Activated T-cell treated with anti-CD3 and anti-CD28 coated beads, Interleukin-2, amount 50 U/mL, for 72 hours (primary cell): ENCODE data around the gene NUAK1. TPM values are rescaled to one million over a fixed set of nuclear protein-coding genes. Genes with fewer than 3 reads are reported as not detected.
"Not testable (repeated sequence)": the region's sequence is repeated elsewhere in the genome, so short reads cannot be mapped to it uniquely, and the experiment has no call there.

Experiments used
- ATAC-seq, 2 donors: fragments of 150-1000 bp; cut with Tn5 transposase; replicated peaks in 1 of 2; 2 replicates each; pipeline ENCODE4 v1.10.0; 2021; ENCODE audit warnings: moderate library complexity in 2 of 2, mild to moderate bottlenecking in 1 of 2
- DNase-seq, 2 donors: peaks; one replicate each; pipeline ENCODE4 v3.0.0; 2021 to 2022; ENCODE audit warnings: mixed read lengths in 1 of 2
- H3K27ac Mint-ChIP-seq: one replicate; pipeline ENCODE4 v1.8.0; 2022; ENCODE audit warnings: mild to moderate bottlenecking, moderate library complexity, mixed read lengths
- H3K27me3 Mint-ChIP-seq: one replicate; pipeline ENCODE4 v1.8.0; 2022; ENCODE audit warnings: low read depth, mixed read lengths
- H3K36me3 Mint-ChIP-seq, 2 donors: one replicate each; pipeline ENCODE4 v1.8.0; 2022; ENCODE audit warnings: mixed read lengths in 2 of 2, mild to moderate bottlenecking in 1 of 2; ENCODE audit not compliant: insufficient read depth in 2 of 2
- H3K4me1 Mint-ChIP-seq: one replicate; pipeline ENCODE4 v1.8.0; 2022; ENCODE audit warnings: low read depth, mixed read lengths
- H3K4me3 Mint-ChIP-seq, 2 donors: one replicate each; pipeline ENCODE4 v1.8.0; 2022; ENCODE audit warnings: mild to moderate bottlenecking in 2 of 2, mixed read lengths in 2 of 2, moderate library complexity in 2 of 2
- H3K9me3 Mint-ChIP-seq, 2 donors: one replicate each; pipeline ENCODE4 v1.8.0; 2022; ENCODE audit warnings: mixed read lengths in 2 of 2
- total RNA-seq, 2 donors: library from RNA; stranded (reverse); gene quantifications; one replicate each; pipeline ENCODE4 v1.2.3, GENCODE V29; 2022

NUAK1 gene
- total RNA-seq, 2 donors from 2014 or later: 0.14 TPM

GRCh38 chr12:106025129-106025528 lies 113.6 kb downstream of the NUAK1 start:
- H3K27me3 Mint-ChIP-seq: peaks cover 35% of the 10 kb centered on the region
- no peak overlapping the region for H3K27ac Mint-ChIP-seq
- DNase-seq (no peak), ATAC-seq (no peak)
- no peak overlapping the region for H3K4me3 Mint-ChIP-seq
- H3K36me3 Mint-ChIP-seq: no peaks in the 10 kb centered on the region
- no peaks in the 10 kb centered on the region for H3K4me1 Mint-ChIP-seq
- peaks cover under 1 to 1% of the 10 kb centered on the region in 2 donors for H3K9me3 Mint-ChIP-seq

- no peak overlapping the region for H3K27ac Mint-ChIP-seq
- H3K4me1 Mint-ChIP-seq: no peaks in the 10 kb centered on the region
- H3K9me3 Mint-ChIP-seq: peaks cover 5 to 8% of the 10 kb centered on the region in 2 donors
- peaks cover 3% of the 10 kb centered on the region in 2 donors for H3K36me3 Mint-ChIP-seq
- H3K27me3 Mint-ChIP-seq: peaks cover 27% of the 10 kb centered on the region
- DNase-seq (no peak), ATAC-seq (no peak)
- H3K4me3 Mint-ChIP-seq: no peak overlapping the region
Observed at GRCh38 chr12:106023039-106023438, 115.7 kb downstream of the NUAK1 start.

GRCh38 chr12:106022568-106023012 lies 116.2 kb downstream of the NUAK1 start:
- Mint-ChIP-seq H3K27ac (no peak overlapping the region), H3K9me3 (peaks cover 5 to 8% of the 10 kb centered on the region in 2 donors), H3K36me3 (peaks cover 3% of the 10 kb centered on the region in 2 donors), H3K27me3 (peaks cover 23% of the 10 kb centered on the region), H3K4me3 (no peak overlapping the region), H3K4me1 (no peaks in the 10 kb centered on the region)
- ATAC-seq (no peak), DNase-seq (no peak)

- DNase-seq (no peak), ATAC-seq (no peak)
- no peak overlapping the region for H3K4me3 Mint-ChIP-seq
- H3K36me3 Mint-ChIP-seq: peaks cover 3% of the 10 kb centered on the region in 2 donors
- H3K9me3 Mint-ChIP-seq: peaks cover 5 to 8% of the 10 kb centered on the region in 2 donors
- no peak overlapping the region for H3K27ac Mint-ChIP-seq
- H3K4me1 Mint-ChIP-seq: no peaks in the 10 kb centered on the region
- H3K27me3 Mint-ChIP-seq: peaks cover 14% of the 10 kb centered on the region
Observed at GRCh38 chr12:106021516-106021915, 117.2 kb downstream of the NUAK1 start.

GRCh38 chr12:106020736-106021135 lies 118.0 kb downstream of the NUAK1 start:
- Mint-ChIP-seq H3K9me3 (peaks cover 8 to 10% of the 10 kb centered on the region in 2 donors), H3K27me3 (peaks cover 14% of the 10 kb centered on the region), H3K36me3 (peaks cover 3% of the 10 kb centered on the region in 2 donors), H3K4me3 (no peak overlapping the region), H3K4me1 (no peaks in the 10 kb centered on the region), H3K27ac (no peak overlapping the region)
- DNase-seq (no peak), ATAC-seq (no peak)

GRCh38 chr12:106019144-106019543 lies 119.6 kb downstream of the NUAK1 start:
- peaks cover 8 to 10% of the 10 kb centered on the region in 2 donors for H3K9me3 Mint-ChIP-seq
- peaks cover 3% of the 10 kb centered on the region in 2 donors for H3K36me3 Mint-ChIP-seq
- DNase-seq (no peak), ATAC-seq (no peak)
- peaks cover 14% of the 10 kb centered on the region for H3K27me3 Mint-ChIP-seq
- no peak overlapping the region for H3K27ac Mint-ChIP-seq
- H3K4me3 Mint-ChIP-seq: no peak overlapping the region
- H3K4me1 Mint-ChIP-seq: no peaks in the 10 kb centered on the region

GRCh38 chr12:106018286-106018685 lies 120.5 kb downstream of the NUAK1 start:
- Mint-ChIP-seq H3K4me1 (no peaks in the 10 kb centered on the region), H3K4me3 (no peak overlapping the region), H3K36me3 (peaks cover 3% of the 10 kb centered on the region in 2 donors), H3K27me3 (peaks cover 13% of the 10 kb centered on the region), H3K9me3 (peaks cover 9 to 10% of the 10 kb centered on the region in 2 donors), H3K27ac (no peak overlapping the region)
- DNase-seq: no peak
- ATAC-seq: no peak

GRCh38 chr12:106016601-106017278 lies 122.0 kb downstream of the NUAK1 start:
- H3K9me3 Mint-ChIP-seq, H3K27me3 Mint-ChIP-seq, H3K27ac Mint-ChIP-seq, H3K36me3 Mint-ChIP-seq, DNase-seq, H3K4me3 Mint-ChIP-seq, H3K4me1 Mint-ChIP-seq, ATAC-seq: not testable (repeated sequence)

- Mint-ChIP-seq H3K4me3 (no peak overlapping the region), H3K9me3 (peaks cover 8 to 10% of the 10 kb centered on the region in 2 donors), H3K36me3 (peaks cover 3% of the 10 kb centered on the region in 2 donors), H3K27ac (no peak overlapping the region), H3K4me1 (no peaks in the 10 kb centered on the region), H3K27me3 (peaks cover 7% of the 10 kb centered on the region)
- ATAC-seq: no peak
- no peak for DNase-seq
Observed at GRCh38 chr12:106015646-106016045, 123.1 kb downstream of the NUAK1 start.

- no peaks in the 10 kb centered on the region for H3K4me1 Mint-ChIP-seq
- H3K27ac Mint-ChIP-seq: no peak overlapping the region
- H3K36me3 Mint-ChIP-seq: no peaks in the 10 kb centered on the region
- no peaks in the 10 kb centered on the region for H3K27me3 Mint-ChIP-seq
- peaks cover 2 to 4% of the 10 kb centered on the region in 2 donors for H3K9me3 Mint-ChIP-seq
- ATAC-seq (no peak), DNase-seq (no peak)
- no peak overlapping the region for H3K4me3 Mint-ChIP-seq
Observed at GRCh38 chr12:106013941-106014340, 124.8 kb downstream of the NUAK1 start.

Other genes with a start within 250 kb of the NUAK1 start
- 10 to 100 TPM; 12.0 to 14.2 TPM for gene CKAP4, start 109.1 kb upstream of the NUAK1 start, total RNA-seq
- 10 to 100 TPM; 23.9 to 30.1 TPM for gene TCP11L2, start 163.8 kb upstream of the NUAK1 start, total RNA-seq
- 1 to 10 TPM; 5.9 to 9.6 TPM for gene POLR3B, start 218.8 kb upstream of the NUAK1 start, total RNA-seq